LNCAP (cell line): ENCODE results near the gene SHH.

ENCODE experiments used
- CTCF ChIP-seq: fragments of 450-650 bp; IDR thresholded peaks from 2 replicates; pipeline ENCODE4 v1.5.1; 2017; ENCODE audit warnings: mild to moderate bottlenecking

Gene SHH

GRCh38 chr7:155852426-155853301, 40.4 kb upstream of the SHH start:
- no peak for TF ChIP-seq CTCF

GRCh38 chr7:155851892-155852291, 39.6 kb upstream of the SHH start:
- no peak for TF ChIP-seq CTCF

GRCh38 chr7:155850766-155851678, 38.8 kb upstream of the SHH start:
- no peak for TF ChIP-seq CTCF

GRCh38 chr7:155850001-155850436, 37.8 kb upstream of the SHH start:
- TF ChIP-seq CTCF, result no peak

GRCh38 chr7:155848691-155849669, 36.7 kb upstream of the SHH start:
- no peak for TF ChIP-seq CTCF

GRCh38 chr7:155847821-155848435, 35.7 kb upstream of the SHH start:
- no peak for TF ChIP-seq CTCF
